CD4-positive, alpha-beta T cell treated with Interleukin-17A for 1 hour (primary cell): Measurements from ENCODE around the gene POU4F3.
"Not testable (repeated sequence)": the region's sequence is repeated elsewhere in the genome, so short reads cannot be mapped to it uniquely, and the experiment has no call there.

Experiments used
- DNase-seq: peaks from one replicate; pipeline ENCODE4 v3.0.0-alpha.2; 2020

The POU4F3 gene

GRCh38 chr5:146338774-146339714 is at the start of gene POU4F3:
Gene POU4F3, plus strand, starts transcription at chr5:146338839. Its CDS starts 274 bp downstream, at chr5:146339113.
- no peak for DNase-seq

- DNase-seq, result no peak
Measured at GRCh38 chr5:146290318-146290717, 48.3 kb upstream of the POU4F3 start.

- DNase-seq, result peak; percentile 48
Measured at GRCh38 chr5:146291421-146292074, 47.1 kb upstream of the POU4F3 start.

GRCh38 chr5:146296245-146296644 is 42.4 kb upstream of the POU4F3 start:
- no peak for DNase-seq

- not testable (repeated sequence) for DNase-seq
Measured at GRCh38 chr5:146298920-146299319, 39.7 kb upstream of the POU4F3 start.

GRCh38 chr5:146301626-146302025 is 37.0 kb upstream of the POU4F3 start:
- no peak for DNase-seq

- no peak for DNase-seq
Measured at GRCh38 chr5:146302406-146302805, 36.2 kb upstream of the POU4F3 start.

GRCh38 chr5:146306838-146307237 is 31.8 kb upstream of the POU4F3 start:
- no peak for DNase-seq

- no peak for DNase-seq
Measured at GRCh38 chr5:146307796-146308195, 30.8 kb upstream of the POU4F3 start.

- DNase-seq, result no peak
Measured at GRCh38 chr5:146310540-146310939, 28.1 kb upstream of the POU4F3 start.

GRCh38 chr5:146311278-146311677 is 27.4 kb upstream of the POU4F3 start:
- DNase-seq, result no peak

- DNase-seq, result peak; percentile 6
Measured at GRCh38 chr5:146313027-146313426, 25.6 kb upstream of the POU4F3 start.

- DNase-seq, result no peak
Measured at GRCh38 chr5:146321571-146321970, 17.1 kb upstream of the POU4F3 start.

- no peak for DNase-seq
Measured at GRCh38 chr5:146327257-146327870, 11.3 kb upstream of the POU4F3 start.

- no peak for DNase-seq
Measured at GRCh38 chr5:146327989-146328388, 10.7 kb upstream of the POU4F3 start.

- DNase-seq, result no peak
Measured at GRCh38 chr5:146329697-146330096, 8.9 kb upstream of the POU4F3 start.

- DNase-seq, result no peak
Measured at GRCh38 chr5:146331423-146331822, 7.2 kb upstream of the POU4F3 start.

- DNase-seq, result no peak
Measured at GRCh38 chr5:146334074-146334533, 4.5 kb upstream of the POU4F3 start.

- no peak for DNase-seq
Measured at GRCh38 chr5:146336197-146336596, 2.4 kb upstream of the POU4F3 start.

- no peak for DNase-seq
Measured at GRCh38 chr5:146337264-146337904, 1.3 kb upstream of the POU4F3 start.

GRCh38 chr5:146337928-146338327 is 711 bp upstream of the POU4F3 start:
- DNase-seq, result no peak

GRCh38 chr5:146339715-146340259 is 1.1 kb downstream of the POU4F3 start:
- no peak for DNase-seq
